GM23248 (cell line): ENCODE measurements around the gene IGF1R.

ENCODE experiments used
- EZH2 ChIP-seq: fragments of 200-600 bp; sonication (generic); IDR thresholded peaks from 2 replicates; pipeline ENCODE4 v1.6.1; 2018; ENCODE audit warnings: antibody characterized with exemption, mild to moderate bottlenecking; ENCODE audit not compliant: insufficient read depth, poor library complexity, severe bottlenecking
- EZH2phosphoT487 ChIP-seq: fragments of 200-600 bp; sonication (generic); IDR thresholded peaks from 2 replicates; pipeline ENCODE4 v1.6.1; 2018; ENCODE audit warnings: antibody characterized with exemption, moderate library complexity, mild to moderate bottlenecking, low read depth; ENCODE audit not compliant: insufficient read depth

DNA sequence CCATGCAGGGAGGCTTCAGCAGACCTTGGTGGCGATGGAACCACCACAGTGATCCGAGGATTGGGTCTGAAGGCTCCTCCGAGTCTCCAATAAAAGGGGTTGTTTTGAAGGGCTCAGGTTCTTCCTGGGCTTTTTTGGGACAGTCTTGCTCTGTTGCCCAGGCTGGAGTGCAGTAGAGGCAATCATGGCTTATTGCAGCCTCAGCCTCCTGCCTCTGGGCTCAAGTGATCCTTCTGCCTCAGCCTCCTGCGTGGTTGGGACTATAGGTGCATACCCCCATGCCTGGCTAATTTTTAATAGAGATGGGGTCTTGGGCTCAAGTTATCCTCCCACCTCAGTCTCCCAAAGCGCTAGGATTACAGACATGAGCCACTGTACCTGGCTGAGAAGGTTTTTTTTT lies 84.8 kb downstream of the IGF1R start:
- TF ChIP-seq EZH2 (no peak), EZH2phosphoT487 (no peak)
